ENCODE measurements around the gene FOXL3. TPM values are rescaled to one million over a fixed set of nuclear protein-coding genes. Genes with fewer than 3 reads are reported as not detected.

FOXL3 gene
- total and polyA plus RNA-seq, 2 experiments from 2014 or later = not detected

- TF ChIP-seq REST (IDR thresholded peaks at IDR 0.05; ENCODE audit: unreplicated experiment) = no peak
- no peak for TF ChIP-seq STAT1 (IDR thresholded peaks at IDR 0.05; ENCODE audit: unreplicated experiment)
- Histone ChIP-seq H3K4me2 (no peak overlapping the region), H3F3A (replicated peaks; ENCODE audit: low read depth) (peaks cover 7% of the 10 kb centered on the region; the same call in 1 of the 2 replicates), H3K79me2 (replicated peaks; ENCODE audit: insufficient read depth) (no peaks in the 10 kb centered on the region), H3K4me3 (no peak overlapping the region), H3K27me3 (ENCODE audit: insufficient read depth) (no peaks in the 10 kb centered on the region), H3K9me2 (ENCODE audit: insufficient read depth) (no peaks in the 10 kb centered on the region), H3K36me3 (ENCODE audit: insufficient read depth) (peaks cover 7% of the 10 kb centered on the region; the same call in 1 of the 2 replicates), H3K4me1 (ENCODE audit: insufficient read depth) (no peaks in the 10 kb centered on the region), H3K27ac (ENCODE audit: low read depth) (no peak overlapping the region), H2AFZ (no peak overlapping the region), H4K20me1 (replicated peaks; ENCODE audit: insufficient read depth) (no peaks in the 10 kb centered on the region)
- Mint-ChIP-seq H3K27ac (no peak overlapping the region), H3K4me3 (no peak overlapping the region), H3K36me3 (ENCODE audit: low read depth) (peaks cover 65% of the 10 kb centered on the region), H3K27me3 (ENCODE audit: insufficient read depth, low read depth, poor library complexity) (peaks cover 44% of the 10 kb centered on the region), H3K4me1 (no peaks in the 10 kb centered on the region; the same call in 2 of the 3 replicates), H3K9me3 (peaks cover 85% of the 10 kb centered on the region)
- ATAC-seq = no peak
- no peak for DNase-seq (ENCODE audit: low spot score)
Measured at GRCh38 chr7:264541-265191, 25.3 kb upstream of the FOXL3 start.

GRCh38 chr7:265192-265997 is 24.6 kb upstream of the FOXL3 start:
- H3K36me3 ChIP-seq (ENCODE audit: insufficient read depth) = no peaks in the 10 kb centered on the region; the same call in 1 of the 2 replicates
- ATAC-seq (no peak), DNase-seq (ENCODE audit: low spot score) (no peak)
- no peaks in the 10 kb centered on the region for H3K79me2 ChIP-seq (replicated peaks; ENCODE audit: insufficient read depth)
- H3F3A ChIP-seq (replicated peaks; ENCODE audit: low read depth) = peaks cover 7% of the 10 kb centered on the region; the same call in 1 of the 2 replicates
- H3K27me3 ChIP-seq (ENCODE audit: insufficient read depth) = no peaks in the 10 kb centered on the region
- Mint-ChIP-seq H3K4me3 (no peak overlapping the region), H3K36me3 (ENCODE audit: low read depth) (peaks cover 62% of the 10 kb centered on the region), H3K4me1 (no peaks in the 10 kb centered on the region; the same call in 2 of the 3 replicates), H3K27me3 (ENCODE audit: insufficient read depth, low read depth, poor library complexity) (peaks cover 37% of the 10 kb centered on the region), H3K27ac (no peak overlapping the region), H3K9me3 (peaks cover 85% of the 10 kb centered on the region)
- H4K20me1 ChIP-seq (replicated peaks; ENCODE audit: insufficient read depth) = no peaks in the 10 kb centered on the region
- no peaks in the 10 kb centered on the region for H3K9me2 ChIP-seq (ENCODE audit: insufficient read depth)
- H3K4me2 ChIP-seq = no peak overlapping the region
- no peak overlapping the region for H2AFZ ChIP-seq
- H3K27ac ChIP-seq (ENCODE audit: low read depth) = no peak overlapping the region
- H3K4me3 ChIP-seq = no peak overlapping the region
- H3K4me1 ChIP-seq (ENCODE audit: insufficient read depth) = no peaks in the 10 kb centered on the region
- TF ChIP-seq NANOG (IDR thresholded peaks at IDR 0.05; ENCODE audit: borderline replicate concordance) = no peak
- TF ChIP-seq ZNF331 (CRISPR knock-in tag; IDR thresholded peaks at IDR 0.05; ENCODE audit: low read depth) = no peak
- no peak for TF ChIP-seq STAT1 (IDR thresholded peaks at IDR 0.05; ENCODE audit: unreplicated experiment)
- no peak for TF ChIP-seq REST (IDR thresholded peaks at IDR 0.05; ENCODE audit: unreplicated experiment)
- TF ChIP-seq EZH2phosphoT487 (IDR thresholded peaks at IDR 0.05; ENCODE audit: unreplicated experiment) = no peak
- TF ChIP-seq ZNF114 (CRISPR knock-in tag; IDR thresholded peaks at IDR 0.05) = no peak
- TF ChIP-seq EZH2 (IDR thresholded peaks at IDR 0.05; ENCODE audit: low read depth, unreplicated experiment) = no peak
- no peak for TF ChIP-seq CTCF (conservative IDR thresholded peaks at IDR 0.05; ENCODE audit: low read depth in 2 of 2)

Measured in GM23338 (cell line).